Measurements from ENCODE around the gene GPRC5B. TPM values are rescaled to one million over a fixed set of nuclear protein-coding genes. Genes with fewer than 3 reads are reported as not detected.

Gene GPRC5B
- total and polyA plus RNA-seq, 9 donors: 24.3 to 99.9 (median 46.9) TPM

- intact Hi-C loops (cut with DNase I): no loop called here
- no peaks in the 10 kb centered on the region for H3K9me3 ChIP-seq
- TF ChIP-seq EP300 (IDR thresholded peaks at IDR 0.05): no peak
- 90 to 96% (median 94%) methylated on average over 10 of the region's 10 CpGs for WGBS, 3 donors
- no peaks in the 10 kb centered on the region for H3K36me3 ChIP-seq
- H3K4me3 ChIP-seq: no peak overlapping the region
- DNase-seq: no peak
- H3K27ac ChIP-seq: no peak overlapping the region
- peaks cover 8% of the 10 kb centered on the region for H3K4me1 ChIP-seq (ENCODE audit: insufficient read depth)
- no peaks in the 10 kb centered on the region for H3K27me3 ChIP-seq
Observed at GRCh38 chr16:19856120-19856519, 28.5 kb downstream of the GPRC5B start.

GRCh38 chr16:19854543-19854876, 30.1 kb downstream of the GPRC5B start:
- DNase-seq: no peak
- H3K4me3 ChIP-seq: no peak overlapping the region
- TF ChIP-seq EP300 (IDR thresholded peaks at IDR 0.05) (no peak), CTCF (IDR thresholded peaks at IDR 0.05) (no peak), POLR2A (IDR thresholded peaks at IDR 0.05) (no peak)
- H3K9me3 ChIP-seq: no peaks in the 10 kb centered on the region
- no peaks in the 10 kb centered on the region for H3K36me3 ChIP-seq
- WGBS, 3 donors: 76 to 86% (median 83%) methylated on average over 6 of the region's 6 CpGs
- H3K27me3 ChIP-seq: no peaks in the 10 kb centered on the region
- H3K4me1 ChIP-seq (ENCODE audit: insufficient read depth): no peaks in the 10 kb centered on the region
- no peak overlapping the region for H3K27ac ChIP-seq
- intact Hi-C loops (cut with DNase I): no loop called here

DNA sequence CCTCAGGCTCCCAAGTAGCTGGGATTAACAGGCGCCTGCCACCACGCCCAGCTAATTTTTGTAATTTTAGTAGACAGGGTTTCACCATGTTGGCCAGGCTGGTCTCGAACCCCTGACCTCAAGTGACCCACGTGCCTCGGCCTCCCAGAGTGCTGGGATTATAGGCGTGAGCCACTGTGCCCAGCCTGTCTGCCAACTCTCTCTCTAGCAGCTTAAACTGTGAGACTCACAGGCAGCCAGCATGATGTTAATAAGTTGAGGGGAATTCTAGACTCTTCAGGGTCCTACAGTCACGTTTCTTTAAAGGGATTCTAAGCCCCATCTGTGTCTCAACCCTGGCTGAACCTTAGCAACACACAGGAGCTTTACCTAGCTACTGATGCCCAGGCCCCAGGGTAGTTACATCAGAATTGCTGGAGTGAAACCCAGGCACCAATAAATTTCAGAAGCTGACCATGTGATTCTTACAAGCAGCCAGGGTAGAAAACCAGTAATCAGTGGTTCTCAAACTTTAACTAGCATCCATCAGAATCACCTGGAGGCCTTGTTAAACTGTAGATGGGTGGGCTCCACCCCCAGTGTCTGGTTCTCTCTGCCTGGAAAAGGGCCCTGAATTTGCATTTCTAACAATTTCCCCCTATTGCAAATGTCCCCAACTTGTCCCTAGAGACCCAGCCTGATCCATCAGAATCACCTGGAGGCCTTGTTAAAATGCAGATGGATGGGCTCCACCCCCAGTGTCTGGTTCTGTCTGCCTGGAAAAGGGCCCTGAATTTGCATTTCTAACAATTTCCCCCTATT, 30.7 kb downstream of the GPRC5B start:
- no peaks in the 10 kb centered on the region for H3K36me3 ChIP-seq
- H3K4me3 ChIP-seq: no peak overlapping the region
- H3K27me3 ChIP-seq: no peaks in the 10 kb centered on the region
- TF ChIP-seq CTCF (IDR thresholded peaks at IDR 0.05) (no peak), POLR2A (IDR thresholded peaks at IDR 0.05) (no peak), EP300 (IDR thresholded peaks at IDR 0.05) (no peak)
- no peaks in the 10 kb centered on the region for H3K9me3 ChIP-seq
- intact Hi-C loops (cut with DNase I): no loop called here
- DNase-seq: no peak
- H3K4me1 ChIP-seq (ENCODE audit: insufficient read depth): no peaks in the 10 kb centered on the region
- 59 to 69% (median 66%) methylated on average over 7 of the region's 7 CpGs for WGBS, 3 donors
- no peak overlapping the region for H3K27ac ChIP-seq

DNA sequence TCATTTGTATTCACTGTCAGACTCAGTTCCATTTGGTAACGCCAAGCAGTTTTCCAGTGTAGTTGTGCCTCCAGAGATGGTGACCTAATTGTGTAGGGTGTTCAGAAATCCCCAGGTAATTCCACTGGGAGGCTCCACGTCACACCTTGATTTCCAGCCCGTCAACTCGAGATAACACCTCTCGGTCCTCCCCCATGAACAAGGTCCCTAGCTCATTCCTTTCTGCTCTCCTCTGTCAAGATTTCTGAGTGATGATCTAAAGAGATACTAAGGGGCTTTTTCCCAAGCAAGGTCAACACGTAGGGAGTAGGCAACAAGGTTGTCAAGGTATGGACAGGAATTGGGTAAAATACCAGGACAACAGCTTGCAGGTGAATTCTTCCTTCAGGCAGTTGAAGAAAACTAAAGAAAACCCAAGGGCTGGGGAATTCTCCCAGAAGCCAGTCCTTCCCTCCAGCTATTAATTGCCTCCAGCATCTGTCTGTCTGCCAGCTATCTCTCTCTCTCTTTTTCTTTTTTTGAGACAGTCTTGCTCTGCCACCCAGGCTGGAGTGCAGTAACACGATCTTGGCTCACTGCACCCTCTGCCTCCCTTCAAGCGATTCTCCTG, 31.4 kb downstream of the GPRC5B start:
- intact Hi-C loops (cut with DNase I): no loop called here
- H3K4me1 ChIP-seq (ENCODE audit: insufficient read depth): no peaks in the 10 kb centered on the region
- WGBS, 3 donors: 80 to 81% (median 81%) methylated on average over 8 of the region's 8 CpGs
- DNase-seq: no peak
- H3K9me3 ChIP-seq: no peaks in the 10 kb centered on the region
- H3K27me3 ChIP-seq: no peaks in the 10 kb centered on the region
- no peak overlapping the region for H3K27ac ChIP-seq
- TF ChIP-seq POLR2A (IDR thresholded peaks at IDR 0.05): no peak
- no peak for TF ChIP-seq EP300 (IDR thresholded peaks at IDR 0.05)
- no peak for TF ChIP-seq CTCF (IDR thresholded peaks at IDR 0.05)
- no peaks in the 10 kb centered on the region for H3K36me3 ChIP-seq
- no peak overlapping the region for H3K4me3 ChIP-seq

- Histone ChIP-seq H3K27ac (no peak overlapping the region), H3K27me3 (no peaks in the 10 kb centered on the region), H3K36me3 (no peaks in the 10 kb centered on the region), H3K4me3 (no peak overlapping the region), H3K9me3 (no peaks in the 10 kb centered on the region), H3K4me1 (ENCODE audit: insufficient read depth) (no peaks in the 10 kb centered on the region)
- intact Hi-C loops (cut with DNase I): no loop called here
- 78 to 84% (median 84%) methylated on average over 7 of the region's 7 CpGs for WGBS, 3 donors
- no peak for TF ChIP-seq EP300 (IDR thresholded peaks at IDR 0.05)
- no peak for TF ChIP-seq CTCF (IDR thresholded peaks at IDR 0.05)
- no peak for TF ChIP-seq POLR2A (IDR thresholded peaks at IDR 0.05)
- no peak for DNase-seq
Observed at GRCh38 chr16:19851476-19851875, 33.2 kb downstream of the GPRC5B start.
